Measurements from ENCODE around the gene CKLF. TPM values are rescaled to one million over a fixed set of nuclear protein-coding genes. Genes with fewer than 3 reads are reported as not detected.

CKLF gene
- total RNA-seq, 1 donor from 2014 or later = 36.3 TPM

DNA sequence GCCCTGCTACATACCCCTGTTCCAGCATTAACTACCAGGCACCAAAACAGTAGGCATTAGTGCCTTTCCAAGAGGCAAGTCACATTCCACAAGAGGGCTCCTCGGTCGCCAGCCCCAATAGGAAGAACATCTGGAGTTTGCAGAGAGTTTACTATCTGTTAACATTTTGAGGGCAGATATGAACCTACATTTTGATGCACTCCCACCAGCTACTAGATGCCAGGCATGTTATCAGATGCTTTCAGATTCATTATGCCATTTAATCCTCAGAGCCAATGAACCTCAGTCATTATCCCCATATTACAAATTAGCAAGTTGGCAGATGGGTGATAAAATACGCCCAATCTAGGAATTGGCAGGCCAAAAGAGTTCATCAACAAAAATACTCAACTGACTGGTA is 22.7 kb downstream of the CKLF start:
- Mint-ChIP-seq H3K4me3 (no peak overlapping the region), H3K9me3 (no peaks in the 10 kb centered on the region), H3K27me3 (peaks cover 20% of the 10 kb centered on the region), H3K27ac (no peak overlapping the region), H3K4me1 (ENCODE audit: unreplicated experiment) (no peaks in the 10 kb centered on the region), H3K36me3 (peaks cover 6% of the 10 kb centered on the region)
- DNase-seq (ENCODE audit: extremely low spot score, unreplicated experiment) = no peak
- TF ChIP-seq CTCF (conservative IDR thresholded peaks at IDR 0.05) = no peak

- no peak for TF ChIP-seq CTCF (conservative IDR thresholded peaks at IDR 0.05)
- Mint-ChIP-seq H3K4me1 (ENCODE audit: unreplicated experiment) (peaks cover 10% of the 10 kb centered on the region), H3K27me3 (peaks cover 20% of the 10 kb centered on the region), H3K4me3 (no peak overlapping the region), H3K27ac (no peak overlapping the region), H3K36me3 (peaks cover 6% of the 10 kb centered on the region), H3K9me3 (no peaks in the 10 kb centered on the region)
- no peak for DNase-seq (ENCODE audit: extremely low spot score, unreplicated experiment)
Observed at GRCh38 chr16:66576296-66576695, 23.9 kb downstream of the CKLF start.

- peaks cover 6% of the 10 kb centered on the region for H3K36me3 Mint-ChIP-seq
- H3K27ac Mint-ChIP-seq = no peak within 1 kb of the TSS
- TF ChIP-seq CTCF (conservative IDR thresholded peaks at IDR 0.05) = no peak
- no peaks in the 10 kb centered on the region for H3K9me3 Mint-ChIP-seq
- no peak for DNase-seq (ENCODE audit: extremely low spot score, unreplicated experiment)
- H3K4me1 Mint-ChIP-seq (ENCODE audit: unreplicated experiment) = peaks cover 14% of the 10 kb centered on the region
- peaks cover 20% of the 10 kb centered on the region for H3K27me3 Mint-ChIP-seq
- no peak within 1 kb of the TSS for H3K4me3 Mint-ChIP-seq
Observed at GRCh38 chr16:66578651-66579531, 26.5 kb downstream of the CKLF start, which contains the start of gene CMTM2. TSS of gene CMTM2 (plus strand) at chr16:66579463. CDS start at chr16:66579608, 145 bp downstream.

DNA sequence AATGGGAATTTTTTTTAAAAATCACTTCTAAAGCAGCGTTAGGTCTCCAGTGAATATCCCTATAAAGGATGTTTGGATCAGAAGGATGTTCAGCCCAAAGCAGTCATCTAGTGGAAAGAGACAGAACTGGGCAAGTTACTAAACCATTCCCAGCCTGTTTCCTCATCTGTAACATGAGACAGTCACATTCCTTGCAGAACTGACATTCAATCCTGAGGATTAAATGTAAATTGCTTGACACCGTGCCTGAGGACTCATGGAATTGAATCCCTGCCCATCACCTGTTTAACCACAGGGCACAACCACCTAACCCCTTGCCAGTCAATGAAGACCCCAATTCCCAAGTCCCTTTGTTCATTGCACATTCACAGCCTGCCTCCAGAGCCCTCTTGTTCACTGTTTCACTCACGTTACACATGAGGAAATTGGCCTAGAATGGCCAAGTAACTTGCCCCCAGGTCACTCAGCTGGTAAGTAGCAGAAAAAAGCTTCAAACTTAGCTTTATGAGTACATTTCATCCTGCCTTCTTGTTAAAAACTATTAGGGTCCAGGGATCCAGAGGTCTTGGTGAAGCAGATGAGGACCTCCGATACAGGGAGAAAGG is 28.3 kb downstream of the CKLF start:
- Mint-ChIP-seq H3K9me3 (no peaks in the 10 kb centered on the region), H3K27ac (no peak overlapping the region), H3K4me1 (ENCODE audit: unreplicated experiment) (peaks cover 14% of the 10 kb centered on the region), H3K36me3 (peaks cover 6% of the 10 kb centered on the region), H3K27me3 (peaks cover 20% of the 10 kb centered on the region), H3K4me3 (no peak overlapping the region)
- no peak for TF ChIP-seq CTCF (conservative IDR thresholded peaks at IDR 0.05)
- no peak for DNase-seq (ENCODE audit: extremely low spot score, unreplicated experiment)

DNA sequence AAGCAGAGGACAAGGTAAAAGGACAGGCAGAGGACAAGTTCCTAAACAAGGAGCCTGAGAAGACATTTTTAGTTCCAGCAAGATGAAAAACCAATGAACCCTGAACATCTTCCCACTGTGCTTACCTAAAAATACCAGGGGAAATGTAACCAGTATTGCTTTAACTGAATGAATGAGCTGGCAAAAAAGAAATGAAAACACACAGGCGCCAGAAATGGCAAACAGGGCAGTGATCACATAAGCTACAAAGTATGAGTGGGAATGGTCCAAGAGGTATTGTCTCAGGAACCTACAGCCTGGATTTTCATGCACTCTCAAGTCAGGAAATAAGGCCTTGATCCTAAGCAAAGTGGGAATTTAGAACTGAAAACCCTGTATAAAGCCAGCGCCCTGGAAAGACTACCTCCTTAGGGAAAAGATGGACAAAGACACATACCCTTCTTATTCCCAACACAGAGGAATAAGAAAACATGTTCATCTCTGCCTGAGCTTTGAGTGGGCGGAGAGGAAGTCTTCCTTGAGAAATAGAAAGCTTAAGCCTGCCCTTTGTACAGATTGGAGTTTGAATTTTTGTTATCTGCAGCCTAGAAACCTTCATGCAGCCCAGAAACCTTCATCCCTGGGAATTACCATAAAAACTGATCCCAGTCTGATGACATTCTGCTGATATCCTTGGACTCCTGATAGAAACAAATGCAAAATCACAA is 29.0 kb downstream of the CKLF start:
- no peak overlapping the region for H3K27ac Mint-ChIP-seq

More for the DNA sequence above, 29.0 kb downstream of the CKLF start:
- Mint-ChIP-seq H3K4me3 (no peak overlapping the region), H3K9me3 (no peaks in the 10 kb centered on the region), H3K4me1 (ENCODE audit: unreplicated experiment) (peaks cover 14% of the 10 kb centered on the region), H3K27me3 (peaks cover 20% of the 10 kb centered on the region), H3K36me3 (peaks cover 6% of the 10 kb centered on the region)
- DNase-seq (ENCODE audit: extremely low spot score, unreplicated experiment) = no peak
- TF ChIP-seq CTCF (conservative IDR thresholded peaks at IDR 0.05) = no peak

All from type B pancreatic cell (in vitro differentiated cells).